Stimulated activated CD8-positive, alpha-beta memory T cell treated with anti-CD3 and anti-CD28 coated beads, Interleukin-2, amount 100 ng/mL, for 48 hours (primary cell): ENCODE measurements around the gene CNTNAP2.

Experiments used
- DNase-seq, 2 donors: peaks; one replicate each; pipeline ENCODE4 v3.0.0-alpha.2; 2020; ENCODE audit warnings: low read depth in 2 of 2

The CNTNAP2 gene

GRCh38 chr7:147400221-147400689 lies 1283.7 kb downstream of the CNTNAP2 start:
- no peak for DNase-seq

- no peak for DNase-seq
Measured at GRCh38 chr7:147400925-147401324, 1284.3 kb downstream of the CNTNAP2 start.

GRCh38 chr7:147405621-147406020 lies 1289.0 kb downstream of the CNTNAP2 start:
- no peak for DNase-seq

DNA sequence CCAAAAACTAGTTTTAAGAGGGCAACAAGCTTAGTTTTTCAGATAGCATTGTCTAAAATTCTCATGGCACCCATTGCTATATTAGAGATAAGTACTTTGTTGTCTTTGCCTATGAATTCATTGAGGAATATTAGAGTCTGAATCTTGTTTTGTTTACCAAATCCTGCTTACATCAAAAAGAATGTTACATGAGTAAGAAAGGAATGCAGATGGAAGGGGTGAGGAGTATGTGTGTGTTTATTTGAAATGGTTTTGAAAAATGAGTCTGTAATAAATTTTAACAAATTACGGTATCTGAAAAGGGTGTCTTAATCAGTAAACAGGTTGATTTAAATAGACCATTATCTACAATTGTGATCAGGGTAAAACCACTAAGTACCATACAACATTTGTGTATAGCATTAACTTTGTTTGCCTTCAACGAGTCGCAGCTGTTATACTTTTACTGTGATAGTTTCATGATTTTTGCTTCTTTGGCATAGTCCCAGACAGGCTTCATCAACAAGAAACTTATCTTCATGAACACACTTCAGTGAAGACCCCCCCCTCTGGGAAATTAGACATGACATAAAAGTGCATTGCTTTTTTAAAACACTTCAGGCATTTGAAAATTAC lies 1290.0 kb downstream of the CNTNAP2 start:
- DNase-seq: no peak

DNA sequence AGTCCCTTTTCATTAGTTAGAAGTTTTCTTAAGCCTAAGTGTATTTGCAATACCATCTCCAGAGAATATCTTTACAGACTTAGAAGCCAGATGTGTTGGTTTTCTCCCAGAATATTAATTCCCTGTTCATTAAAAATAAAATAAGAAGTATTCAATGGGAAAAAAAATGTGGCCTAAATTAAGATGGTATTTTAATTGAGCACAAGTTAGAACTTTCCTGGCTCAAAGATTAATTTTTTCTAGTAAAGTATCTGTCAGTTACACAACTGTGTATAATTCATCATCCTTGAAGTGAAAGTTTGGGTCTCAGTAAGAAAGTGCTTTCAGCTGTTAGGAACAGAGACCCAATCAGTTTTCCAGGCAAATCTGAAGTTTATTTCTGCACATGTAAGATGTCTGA lies 1294.5 kb downstream of the CNTNAP2 start:
- no peak for DNase-seq

DNA sequence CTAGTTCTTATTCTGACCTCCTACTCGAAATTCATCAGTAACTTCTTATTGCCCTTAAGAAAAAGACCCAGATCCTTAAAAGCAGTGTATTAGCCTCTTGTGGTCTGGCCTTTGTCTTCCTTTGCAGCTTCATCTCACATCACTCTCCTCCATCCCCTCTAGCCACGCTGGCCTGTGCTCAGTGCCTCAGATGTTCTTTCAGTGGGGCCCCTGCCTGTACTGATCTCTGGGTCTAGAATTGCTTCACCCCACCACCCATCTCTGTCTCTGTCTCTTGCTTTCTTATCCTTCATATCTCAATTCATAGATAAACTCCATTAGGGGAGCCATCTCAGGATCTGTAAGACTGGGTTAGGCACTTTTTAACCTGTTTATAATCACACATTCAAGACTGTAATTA lies 1295.5 kb downstream of the CNTNAP2 start:
- no peak for DNase-seq

DNA sequence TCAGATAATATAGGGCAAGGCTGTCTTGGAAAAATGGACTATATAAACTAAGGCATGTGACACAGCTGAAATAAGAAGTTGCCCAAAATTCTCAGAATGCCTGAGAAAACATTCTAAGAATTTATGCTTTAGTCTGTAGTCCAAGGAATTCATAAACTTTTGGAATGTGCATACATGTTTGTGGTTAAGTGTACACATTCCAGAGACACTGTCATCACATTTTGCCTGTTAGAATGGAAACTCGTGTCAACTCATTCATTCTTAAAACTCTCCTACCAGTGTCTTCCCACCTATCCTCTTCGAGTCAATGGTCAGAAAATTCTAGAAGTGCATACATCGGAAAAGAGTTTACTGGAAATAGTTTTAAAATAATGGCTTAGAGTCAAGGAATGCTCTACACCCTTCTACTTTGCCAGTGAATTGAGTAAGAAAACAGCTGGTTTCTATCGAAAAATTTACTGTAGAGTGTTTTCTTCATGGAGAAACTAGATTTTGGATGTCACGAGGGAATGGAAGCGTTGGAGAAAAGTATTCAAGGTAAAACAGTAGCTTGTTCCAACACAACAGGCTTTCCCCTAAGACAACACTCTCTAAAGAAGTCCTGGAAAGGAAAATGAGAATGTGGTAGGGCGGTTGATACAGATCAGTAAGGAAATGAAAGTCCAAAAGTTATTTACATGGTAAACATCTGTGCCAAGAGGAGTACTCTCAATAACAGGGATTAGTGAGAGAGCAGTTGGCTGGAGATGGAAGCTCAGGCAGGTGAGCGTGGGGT lies 1296.4 kb downstream of the CNTNAP2 start:
- no peak for DNase-seq

DNA sequence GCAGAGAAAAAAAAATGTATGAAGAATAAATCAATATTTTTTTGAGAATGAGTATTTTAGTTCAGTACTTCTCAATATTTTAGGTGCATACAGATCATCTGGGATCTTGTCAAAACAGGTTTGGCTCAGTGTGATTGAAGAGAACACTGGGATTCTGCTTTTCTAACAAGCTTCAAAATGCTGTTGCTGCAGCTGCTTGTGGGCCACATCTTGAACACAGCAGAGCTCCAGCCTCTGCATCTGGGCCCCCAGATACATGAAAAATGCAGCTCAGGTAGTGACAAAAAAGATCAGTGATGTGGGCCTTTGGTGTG lies 1296.9 kb downstream of the CNTNAP2 start:
- DNase-seq: no peak

- no peak for DNase-seq
Measured at GRCh38 chr7:147415991-147416390, 1299.4 kb downstream of the CNTNAP2 start.

DNA sequence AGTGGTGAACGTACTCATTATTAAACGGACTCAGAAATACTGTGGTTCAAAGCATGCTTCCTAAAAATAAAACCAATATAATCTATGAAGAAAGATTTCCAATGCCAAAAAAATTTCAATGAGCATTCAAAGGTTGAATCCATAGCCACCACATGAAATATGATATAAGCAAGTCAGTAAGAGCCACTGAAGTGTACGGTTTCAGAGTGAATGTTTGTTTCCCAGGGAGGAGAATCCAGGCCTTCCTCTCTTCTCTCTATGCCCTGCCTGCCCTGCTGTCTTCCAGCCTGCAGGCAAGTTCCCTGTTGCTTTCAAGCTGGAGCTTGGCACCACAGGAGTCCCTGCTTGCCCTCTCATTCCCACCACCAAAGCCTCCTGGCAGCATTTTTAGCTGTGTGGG lies 1302.4 kb downstream of the CNTNAP2 start:
- no peak for DNase-seq

DNA sequence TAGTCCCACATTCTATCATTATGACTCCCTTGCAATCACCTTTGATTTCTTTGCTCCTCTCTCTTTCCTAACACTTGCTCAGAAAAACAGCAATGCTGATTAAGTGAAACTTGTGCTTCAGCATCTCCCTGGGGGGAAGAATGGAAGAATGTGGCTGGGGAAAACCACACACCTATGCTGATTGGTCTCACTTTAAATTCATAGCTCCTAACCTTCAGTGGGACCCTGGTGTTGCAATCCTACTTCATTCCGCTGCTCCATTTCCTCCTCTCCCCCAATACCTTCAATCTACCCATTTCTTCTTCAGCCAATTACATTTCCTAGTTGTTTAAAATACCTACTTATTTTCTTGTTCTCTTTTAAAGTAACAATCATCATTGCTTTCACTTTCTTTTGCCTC lies 1307.3 kb downstream of the CNTNAP2 start:
- DNase-seq: no peak

DNA sequence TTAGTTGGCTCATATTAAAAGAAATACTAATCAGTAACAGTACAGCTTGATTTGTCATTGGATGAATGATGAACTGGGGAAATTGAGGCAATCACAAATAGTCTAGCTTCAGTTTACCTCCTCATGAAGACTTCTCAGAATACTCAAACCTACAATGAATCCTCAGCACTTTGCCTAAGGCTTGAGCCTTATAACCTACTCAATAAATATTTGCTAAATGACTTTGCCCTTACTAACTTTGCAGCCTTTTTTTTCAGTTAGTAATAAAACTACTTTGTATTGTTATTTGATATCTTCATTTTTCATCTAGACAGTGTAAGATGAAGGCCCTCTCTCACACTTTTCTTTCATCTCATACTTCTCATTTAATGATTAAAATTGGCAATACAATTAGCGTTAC lies 1311.5 kb downstream of the CNTNAP2 start:
- no peak for DNase-seq

DNA sequence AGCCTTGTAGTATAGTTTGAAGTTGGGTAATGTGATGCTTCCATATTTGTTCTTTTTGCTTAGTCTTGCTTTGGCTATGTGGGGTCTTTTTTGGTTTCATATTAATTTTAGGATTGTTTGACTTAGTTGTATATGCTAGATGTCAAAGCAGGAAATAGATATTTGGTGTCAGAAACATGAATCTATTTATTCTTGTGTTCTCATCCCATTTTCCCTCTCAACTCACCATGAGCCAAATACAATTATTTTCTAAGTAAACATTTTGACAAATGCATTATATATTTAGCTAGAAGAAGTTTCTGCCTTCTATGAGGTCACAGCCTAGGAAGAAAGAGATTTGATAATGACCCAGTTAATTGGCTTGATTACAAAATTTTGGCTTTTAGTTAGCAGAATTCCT lies 1313.4 kb downstream of the CNTNAP2 start:
- DNase-seq: no peak

DNA sequence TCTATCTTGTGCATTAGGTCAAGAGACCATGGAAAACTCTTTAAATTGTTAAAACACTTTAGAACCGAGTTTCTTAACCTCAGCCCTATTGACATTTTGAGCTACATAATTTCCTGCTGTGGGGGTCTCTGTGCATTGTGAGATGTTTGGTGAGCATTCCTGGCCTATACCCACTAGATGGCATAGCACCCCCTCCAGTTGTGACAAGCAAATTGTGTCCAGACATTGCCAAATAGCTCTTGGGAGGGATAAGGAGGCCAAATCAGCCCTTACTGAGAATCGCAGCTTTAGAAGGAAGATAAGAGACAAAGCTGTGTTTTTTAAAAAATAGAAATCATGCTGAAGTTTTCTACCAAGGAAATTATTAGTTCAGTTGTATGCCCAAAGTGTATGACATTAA lies 1315.5 kb downstream of the CNTNAP2 start:
- DNase-seq: no peak

DNA sequence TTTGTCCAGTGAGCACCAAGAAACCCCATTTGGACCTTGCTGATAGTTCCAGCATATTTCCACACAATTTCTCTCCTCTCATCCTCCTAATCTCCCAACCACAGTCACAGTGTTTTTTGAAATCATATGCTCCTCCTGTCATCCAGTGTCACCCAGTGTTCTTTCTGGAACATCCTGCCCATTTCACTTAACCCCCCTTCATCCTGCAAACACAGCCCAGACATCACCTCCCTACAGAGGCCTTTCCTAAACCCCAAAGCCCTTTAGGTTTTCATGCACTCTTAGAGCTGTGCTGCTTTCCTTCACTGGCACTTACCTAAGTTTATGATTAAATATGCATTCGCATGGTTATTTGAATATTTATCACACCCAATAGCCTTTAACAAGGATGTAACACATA lies 1316.0 kb downstream of the CNTNAP2 start:
- DNase-seq: no peak

- DNase-seq: no peak
Measured at GRCh38 chr7:147436718-147437117, 1320.1 kb downstream of the CNTNAP2 start.

- DNase-seq: no peak
Measured at GRCh38 chr7:147438216-147438615, 1321.6 kb downstream of the CNTNAP2 start.

GRCh38 chr7:147443942-147444341 lies 1327.3 kb downstream of the CNTNAP2 start:
- no peak for DNase-seq

DNA sequence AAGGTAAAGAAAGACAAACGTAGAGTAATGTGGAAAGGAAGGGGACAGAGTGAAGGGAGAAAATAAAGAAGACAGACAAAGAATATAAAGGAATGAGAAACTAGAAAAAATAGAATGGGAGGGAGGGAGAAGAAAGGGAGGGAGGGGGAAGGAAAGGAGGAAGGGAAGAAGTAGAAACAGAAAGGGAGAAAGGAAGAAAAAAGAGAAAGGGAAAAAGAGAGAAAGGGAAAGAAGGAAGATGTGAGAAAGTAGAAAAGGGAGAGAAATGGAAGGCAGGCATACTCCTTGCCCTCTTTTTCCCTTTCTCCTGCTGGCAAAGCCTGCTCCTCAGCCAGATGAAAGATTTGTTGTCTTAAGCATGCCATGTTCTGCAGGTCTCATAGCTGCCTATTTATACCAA lies 1336.2 kb downstream of the CNTNAP2 start:
- no peak for DNase-seq

DNA sequence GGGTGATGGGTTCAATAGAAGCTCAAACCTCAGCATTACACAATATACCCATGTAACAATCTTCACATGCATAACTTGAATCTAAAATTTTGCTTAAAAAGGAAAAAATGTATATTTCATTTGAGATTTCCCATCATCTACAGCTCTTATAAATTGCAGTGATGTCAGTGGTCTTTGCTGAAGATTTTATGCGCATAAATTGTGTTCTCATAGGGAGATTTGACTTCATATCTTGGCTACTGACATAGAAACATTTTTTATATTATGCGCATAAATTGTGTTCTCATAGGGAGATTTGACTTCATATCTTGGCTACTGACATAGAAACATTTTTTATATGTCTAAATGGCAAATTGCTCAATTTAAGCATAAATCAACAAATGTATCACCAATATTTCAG lies 1348.6 kb downstream of the CNTNAP2 start:
- DNase-seq: no peak

DNA sequence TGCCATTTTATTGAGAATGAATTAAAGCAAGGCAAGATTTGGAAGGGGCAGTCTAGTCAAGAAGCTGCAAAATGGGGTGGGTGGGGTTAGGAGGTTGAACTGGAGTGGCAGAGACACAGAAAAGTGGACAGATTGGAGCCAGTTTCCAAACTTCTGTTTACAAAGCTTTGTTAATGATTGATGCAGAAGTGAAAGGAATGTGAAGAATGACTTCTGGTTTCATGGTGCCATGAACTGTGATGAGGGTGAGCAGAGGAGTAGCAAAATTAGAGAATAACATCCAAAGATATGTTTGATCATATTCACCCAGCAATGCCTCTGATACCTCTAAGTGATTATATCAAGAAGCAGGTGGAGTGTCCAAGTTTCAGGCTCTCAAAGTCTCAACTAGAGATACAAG lies 1356.0 kb downstream of the CNTNAP2 start:
- DNase-seq: no peak

DNA sequence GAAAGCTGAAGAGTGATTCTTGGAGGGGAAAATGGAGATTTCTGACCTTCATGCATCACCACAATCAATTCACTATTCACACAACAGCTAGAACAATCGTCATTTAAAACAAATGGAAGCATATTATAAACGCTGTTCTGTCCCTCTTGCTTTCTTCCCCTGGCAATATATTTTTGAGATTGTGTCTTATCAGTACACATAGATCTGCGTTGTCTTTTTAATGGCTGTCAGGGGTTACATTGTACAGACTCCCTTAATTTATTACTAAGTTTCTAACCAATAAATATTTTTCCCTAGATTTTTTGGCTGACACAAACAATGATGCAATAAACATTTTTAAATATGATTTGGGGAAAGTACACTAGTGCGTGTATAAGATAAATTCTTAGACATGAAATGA lies 1358.3 kb downstream of the CNTNAP2 start:
- DNase-seq: no peak

GRCh38 chr7:147477526-147477925 lies 1360.9 kb downstream of the CNTNAP2 start:
- DNase-seq: no peak

DNA sequence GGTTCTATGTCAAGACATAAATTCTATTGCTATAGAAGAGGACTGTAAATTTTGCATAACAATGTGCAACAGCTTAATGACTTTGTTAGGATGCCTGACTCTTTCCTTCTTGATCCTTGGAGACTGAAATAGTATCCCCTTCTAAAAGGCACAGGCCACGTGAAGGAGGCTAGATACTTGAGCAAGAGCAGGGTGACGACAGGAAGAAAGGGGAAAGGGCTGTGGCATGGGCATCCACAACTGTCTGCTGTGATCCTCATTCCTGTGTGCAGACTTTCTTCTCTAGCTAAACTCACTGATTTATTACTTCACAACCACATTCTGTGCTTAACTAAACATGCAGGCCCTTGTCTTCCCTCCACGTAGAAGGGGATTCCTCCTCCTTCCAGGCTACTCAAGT lies 1362.2 kb downstream of the CNTNAP2 start:
- DNase-seq: no peak
